Bronchial epithelial cell (primary cell): Measurements from ENCODE around the gene CDH12. TPM values are rescaled to one million over a fixed set of nuclear protein-coding genes. Genes with fewer than 3 reads are reported as not detected.

Experiments
- DNase-seq: peaks from one replicate; pipeline ENCODE4 v3.0.0-alpha.2; 2010; ENCODE audit warnings: low read depth
- FAIRE-seq: peaks from 2 replicates; lab custom pipeline; 2011; peaks lifted over from hg19 to GRCh38; lab: Jason Lieb, UNC
- H3K27me3 ChIP-seq: 2 replicates; pipeline ENCODE4 v1.5.1; 2011; ENCODE audit warnings: low read length; ENCODE audit not compliant: control insufficient read depth, insufficient read depth
- H3K36me3 ChIP-seq: 2 replicates; pipeline ENCODE4 v1.5.1; 2011; ENCODE audit warnings: low read length; ENCODE audit not compliant: control insufficient read depth, insufficient read depth
- H3K4me3 ChIP-seq: 2 replicates; pipeline ENCODE4 v1.5.1; 2011; ENCODE audit warnings: mild to moderate bottlenecking, low read depth, low read length, control low read depth
- CTCF ChIP-seq: IDR thresholded peaks from 2 replicates; pipeline ENCODE4 v1.5.1; 2011; ENCODE audit warnings: mild to moderate bottlenecking, moderate library complexity, low read length, control low read depth, inconsistent platforms; ENCODE audit not compliant: insufficient read depth, severe bottlenecking
- total RNA-seq: library from RNA; depleted of rRNA; stranded (reverse); fragments of >200 nt; gene quantifications from 2 replicates; pipeline ENCODE4 v1.2.1, GENCODE V29; 2014

Gene CDH12
- total RNA-seq, 1 donor from 2014 or later: not detected

GRCh38 chr5:21889581-21889980, 963.6 kb downstream of the CDH12 start:
- Histone ChIP-seq H3K4me3 (no peak overlapping the region), H3K27me3 (no peaks in the 10 kb centered on the region)

GRCh38 chr5:21882074-21882745, 970.9 kb downstream of the CDH12 start:
- H3K27me3 ChIP-seq: no peaks in the 10 kb centered on the region
- no peak for TF ChIP-seq CTCF
- H3K36me3 ChIP-seq: no peaks in the 10 kb centered on the region
- DNase-seq (no peak), FAIRE-seq (no peak)
- no peak overlapping the region for H3K4me3 ChIP-seq

More at GRCh38 chr5:21889581-21889980, 963.6 kb downstream of the CDH12 start:
- no peaks in the 10 kb centered on the region for H3K36me3 ChIP-seq
- no peak for FAIRE-seq
- TF ChIP-seq CTCF: no peak
- no peak for DNase-seq

GRCh38 chr5:21880164-21880563, 973.0 kb downstream of the CDH12 start:
- TF ChIP-seq CTCF: no peak
- Histone ChIP-seq H3K36me3 (no peaks in the 10 kb centered on the region), H3K27me3 (no peaks in the 10 kb centered on the region), H3K4me3 (no peak overlapping the region)
- no peak for DNase-seq
- FAIRE-seq: no peak

GRCh38 chr5:21862986-21863385, 990.2 kb downstream of the CDH12 start:
- DNase-seq (no peak), FAIRE-seq (no peak)
- Histone ChIP-seq H3K27me3 (no peaks in the 10 kb centered on the region), H3K4me3 (no peak overlapping the region), H3K36me3 (no peaks in the 10 kb centered on the region)
- no peak for TF ChIP-seq CTCF

GRCh38 chr5:21858441-21858840, 994.7 kb downstream of the CDH12 start:
- Histone ChIP-seq H3K4me3 (no peak overlapping the region), H3K27me3 (no peaks in the 10 kb centered on the region), H3K36me3 (no peaks in the 10 kb centered on the region)
- DNase-seq (no peak), FAIRE-seq (no peak)
- no peak for TF ChIP-seq CTCF

- Histone ChIP-seq H3K27me3 (no peaks in the 10 kb centered on the region), H3K36me3 (no peaks in the 10 kb centered on the region), H3K4me3 (no peak overlapping the region)
- FAIRE-seq: no peak
- DNase-seq: no peak
- no peak for TF ChIP-seq CTCF
Measured at GRCh38 chr5:21856987-21857386, 996.2 kb downstream of the CDH12 start.
